Measurements from ENCODE around the gene PFDN4. TPM values are rescaled to one million over a fixed set of nuclear protein-coding genes. Genes with fewer than 3 reads are reported as not detected.

Gene PFDN4
- total and polyA plus RNA-seq, 2 of the 13 experiments (the other 11 are each of a cell fraction or from before 2014, with no cell fraction given) = 59.8 to 227 TPM

GRCh38 chr20:54207743-54208547 lies at the start of gene PFDN4 (continued):
- no peak for TF ChIP-seq HNF1A (IDR thresholded peaks at IDR 0.05; ENCODE audit: low read depth)
- TF ChIP-seq HNF1A (CRISPR knock-in tag; IDR thresholded peaks at IDR 0.05; ENCODE audit: borderline replicate concordance) = peak; percentile 67; the same call in 1 of the 2 replicates
- TF ChIP-seq, protein P1, sequence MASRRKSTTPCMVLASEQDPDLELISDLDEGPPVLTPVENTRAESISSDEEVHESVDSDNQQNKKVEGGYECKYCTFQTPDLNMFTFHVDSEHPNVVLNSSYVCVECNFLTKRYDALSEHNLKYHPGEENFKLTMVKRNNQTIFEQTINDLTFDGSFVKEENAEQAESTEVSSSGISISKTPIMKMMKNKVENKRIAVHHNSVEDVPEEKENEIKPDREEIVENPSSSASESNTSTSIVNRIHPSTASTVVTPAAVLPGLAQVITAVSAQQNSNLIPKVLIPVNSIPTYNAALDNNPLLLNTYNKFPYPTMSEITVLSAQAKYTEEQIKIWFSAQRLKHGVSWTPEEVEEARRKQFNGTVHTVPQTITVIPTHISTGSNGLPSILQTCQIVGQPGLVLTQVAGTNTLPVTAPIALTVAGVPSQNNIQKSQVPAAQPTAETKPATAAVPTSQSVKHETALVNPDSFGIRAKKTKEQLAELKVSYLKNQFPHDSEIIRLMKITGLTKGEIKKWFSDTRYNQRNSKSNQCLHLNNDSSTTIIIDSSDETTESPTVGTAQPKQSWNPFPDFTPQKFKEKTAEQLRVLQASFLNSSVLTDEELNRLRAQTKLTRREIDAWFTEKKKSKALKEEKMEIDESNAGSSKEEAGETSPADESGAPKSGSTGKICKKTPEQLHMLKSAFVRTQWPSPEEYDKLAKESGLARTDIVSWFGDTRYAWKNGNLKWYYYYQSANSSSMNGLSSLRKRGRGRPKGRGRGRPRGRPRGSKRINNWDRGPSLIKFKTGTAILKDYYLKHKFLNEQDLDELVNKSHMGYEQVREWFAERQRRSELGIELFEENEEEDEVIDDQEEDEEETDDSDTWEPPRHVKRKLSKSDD (CRISPR knock-in tag; IDR thresholded peaks at IDR 0.05; ENCODE audit: low read depth) = peak; percentile 93; the same call in 1 of the 2 replicates
- 0 out of 2 replicates have a peak, but pooled peaks have one; percentile 47 for TF ChIP-seq HNRNPL (IDR thresholded peaks at IDR 0.05; ENCODE audit: low read depth, low read length)
- peak; percentile 92; the same call in 1 of the 2 replicates for TF ChIP-seq DZIP1 (CRISPR knock-in tag; IDR thresholded peaks at IDR 0.05)
- TF ChIP-seq ZNF850 (CRISPR knock-in tag; conservative IDR thresholded peaks at IDR 0.05) = no peak
- peak; percentile 39; the same call in 1 of the 2 replicates for TF ChIP-seq ESRRA (CRISPR knock-in tag; IDR thresholded peaks at IDR 0.05; ENCODE audit: low read depth)
- peak; percentile 48; the same call in 1 of the 2 replicates for TF ChIP-seq ZNF543 (CRISPR knock-in tag; IDR thresholded peaks at IDR 0.05)
- TF ChIP-seq ZFP37 (CRISPR knock-in tag; IDR thresholded peaks at IDR 0.05; ENCODE audit: borderline replicate concordance) = no peak; the same call in none of the 2 replicates
- TF ChIP-seq NR2F1 (CRISPR knock-in tag; IDR thresholded peaks at IDR 0.05) = peak; percentile 54 to 83
- TF ChIP-seq SIN3B (IDR thresholded peaks at IDR 0.05; ENCODE audit: low read length) = peak; percentile 75
- no peak; the same call in 1 of the 2 replicates for TF ChIP-seq SOX13 (IDR thresholded peaks at IDR 0.05)
- peak; percentile 32 to 72; a peak in 2 of 4 replicates for TF ChIP-seq SOX13 (CRISPR knock-in tag; conservative IDR thresholded peaks at IDR 0.05 in 1 of 2, IDR thresholded peaks at IDR 0.05 in 1 of 2)
- TF ChIP-seq FOXC1 (CRISPR knock-in tag; IDR thresholded peaks at IDR 0.05; ENCODE audit: borderline replicate concordance) = peak; percentile 85; the same call in 1 of the 2 replicates
- TF ChIP-seq ZBTB42 (CRISPR knock-in tag; IDR thresholded peaks at IDR 0.05) = no peak; the same call in 1 of the 2 replicates
- TF ChIP-seq NAIF1 (CRISPR knock-in tag; IDR thresholded peaks at IDR 0.05; ENCODE audit: borderline replicate concordance) = no peak; the same call in 1 of the 2 replicates
- TF ChIP-seq PRMT3 (CRISPR knock-in tag; IDR thresholded peaks at IDR 0.05; ENCODE audit: borderline replicate concordance, low read depth) = 0 out of 2 replicates have a peak, but pooled peaks have one; percentile 66
- no peak for TF ChIP-seq ZNF460 (CRISPR knock-in tag; IDR thresholded peaks at IDR 0.05; ENCODE audit: borderline replicate concordance)
